VCaP (cell line): ENCODE measurements around the gene KLHL11.

Experiments used
- H3K27ac ChIP-seq: fragments of 450-650 bp; 2 replicates; pipeline ENCODE4 v1.5.1; 2017
- CTCF ChIP-seq: fragments of 450-650 bp; conservative IDR thresholded peaks from 2 replicates; pipeline ENCODE4 v1.5.1; 2017; ENCODE audit warnings: mild to moderate bottlenecking, moderate library complexity

KLHL11 gene

GRCh38 chr17:41825175-41825845 lies 39.9 kb downstream of the KLHL11 start:
- H3K27ac ChIP-seq, result no peak overlapping the region
- TF ChIP-seq CTCF, result no peak

GRCh38 chr17:41824086-41824485 lies 41.1 kb downstream of the KLHL11 start:
- no peak for TF ChIP-seq CTCF
- H3K27ac ChIP-seq, result no peak overlapping the region

GRCh38 chr17:41823580-41823979 lies 41.6 kb downstream of the KLHL11 start:
- no peak for TF ChIP-seq CTCF
- H3K27ac ChIP-seq, result no peak overlapping the region

GRCh38 chr17:41823141-41823524 lies 42.1 kb downstream of the KLHL11 start:
- H3K27ac ChIP-seq, result no peak overlapping the region
- no peak for TF ChIP-seq CTCF

- no peak overlapping the region for H3K27ac ChIP-seq
- no peak for TF ChIP-seq CTCF
These were observed 42.7 kb downstream of the KLHL11 start for GRCh38 chr17:41822216-41823140.

GRCh38 chr17:41821776-41822175 lies 43.4 kb downstream of the KLHL11 start:
- no peak for TF ChIP-seq CTCF

GRCh38 chr17:41818024-41818423 lies 47.2 kb downstream of the KLHL11 start:
- H3K27ac ChIP-seq, result no peak overlapping the region
- TF ChIP-seq CTCF, result no peak

More at GRCh38 chr17:41821776-41822175, 43.4 kb downstream of the KLHL11 start:
- no peak overlapping the region for H3K27ac ChIP-seq
